HEK293 (cell line): Measurements from ENCODE around the gene EYA3.

Experiments used
- KLF9 ChIP-seq: fragments of 450-650 bp; formaldehyde crosslinking; IDR thresholded peaks from 2 replicates; pipeline ENCODE4 v1.5.1; 2016; ENCODE audit warnings: missing biosample characterization, missing genetic modification characterization, low read depth
- MYNN ChIP-seq: fragments of 450-650 bp; formaldehyde crosslinking; IDR thresholded peaks from 2 replicates; pipeline ENCODE4 v1.5.1; 2016; ENCODE audit warnings: missing biosample characterization, missing genetic modification characterization, borderline replicate concordance
- ZFP69B ChIP-seq: fragments of 450-650 bp; formaldehyde crosslinking; IDR thresholded peaks from 2 replicates; pipeline ENCODE4 v1.5.1; 2016; ENCODE audit warnings: missing biosample characterization, missing genetic modification characterization
- ZNF175 ChIP-seq: fragments of 450-650 bp; formaldehyde crosslinking; IDR thresholded peaks from 2 replicates; pipeline ENCODE4 v1.5.1; 2016; ENCODE audit warnings: missing biosample characterization, missing genetic modification characterization
- ZNF23 ChIP-seq: fragments of 450-650 bp; formaldehyde crosslinking; IDR thresholded peaks from 2 replicates; pipeline ENCODE4 v1.5.1; 2016; ENCODE audit warnings: missing biosample characterization, missing genetic modification characterization, borderline replicate concordance
- ZNF366 ChIP-seq: fragments of 450-650 bp; formaldehyde crosslinking; conservative IDR thresholded peaks from 2 replicates; pipeline ENCODE4 v1.5.1; 2016; ENCODE audit warnings: missing biosample characterization, missing genetic modification characterization
- ZNF433 ChIP-seq: fragments of 450-650 bp; formaldehyde crosslinking; IDR thresholded peaks from 2 replicates; pipeline ENCODE4 v1.5.1; 2016; ENCODE audit warnings: missing biosample characterization, missing genetic modification characterization, low read depth
- ZNF558 ChIP-seq: fragments of 450-650 bp; formaldehyde crosslinking; IDR thresholded peaks from 2 replicates; pipeline ENCODE4 v1.5.1; 2016; ENCODE audit warnings: missing biosample characterization, missing genetic modification characterization
- ZNF561 ChIP-seq: fragments of 450-650 bp; IDR thresholded peaks from 2 replicates; pipeline ENCODE4 v1.5.1; 2018; ENCODE audit warnings: missing biosample characterization, missing genetic modification characterization, borderline replicate concordance
- ZNF785 ChIP-seq: fragments of 450-650 bp; formaldehyde crosslinking; IDR thresholded peaks from 2 replicates; pipeline ENCODE4 v1.5.1; 2016; ENCODE audit warnings: missing biosample characterization, missing genetic modification characterization
- TF ChIP-seq, protein P1 (sequence below): fragments of 450-650 bp; formaldehyde crosslinking; IDR thresholded peaks from 2 replicates; pipeline ENCODE4 v1.5.1; 2016; ENCODE audit warnings: missing biosample characterization, missing genetic modification characterization
- TF ChIP-seq, protein P2 (sequence below): fragments of 450-650 bp; formaldehyde crosslinking; IDR thresholded peaks from 2 replicates; pipeline ENCODE4 v1.5.1; 2016; ENCODE audit warnings: missing biosample characterization, missing genetic modification characterization

DNA sequence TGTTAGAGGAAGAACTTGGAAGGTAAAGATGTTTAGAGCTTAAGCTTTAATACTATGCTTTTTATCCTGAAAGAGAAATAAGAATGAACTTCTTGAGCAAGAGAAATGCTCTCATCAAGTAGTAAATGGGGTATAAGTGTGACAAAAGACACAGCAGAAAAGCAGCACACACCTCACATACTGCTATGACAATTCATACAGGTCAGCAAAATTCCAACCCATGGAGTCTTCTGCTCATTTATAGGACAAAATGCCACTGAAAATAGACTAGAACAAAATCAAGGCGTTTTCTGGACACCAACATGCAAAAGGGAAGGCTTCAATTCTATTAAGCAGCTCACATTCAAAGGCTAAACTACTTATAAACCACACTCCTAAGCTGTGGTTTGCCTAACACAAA, 61.2 kb downstream of the EYA3 start:
- TF ChIP-seq, protein P1, sequence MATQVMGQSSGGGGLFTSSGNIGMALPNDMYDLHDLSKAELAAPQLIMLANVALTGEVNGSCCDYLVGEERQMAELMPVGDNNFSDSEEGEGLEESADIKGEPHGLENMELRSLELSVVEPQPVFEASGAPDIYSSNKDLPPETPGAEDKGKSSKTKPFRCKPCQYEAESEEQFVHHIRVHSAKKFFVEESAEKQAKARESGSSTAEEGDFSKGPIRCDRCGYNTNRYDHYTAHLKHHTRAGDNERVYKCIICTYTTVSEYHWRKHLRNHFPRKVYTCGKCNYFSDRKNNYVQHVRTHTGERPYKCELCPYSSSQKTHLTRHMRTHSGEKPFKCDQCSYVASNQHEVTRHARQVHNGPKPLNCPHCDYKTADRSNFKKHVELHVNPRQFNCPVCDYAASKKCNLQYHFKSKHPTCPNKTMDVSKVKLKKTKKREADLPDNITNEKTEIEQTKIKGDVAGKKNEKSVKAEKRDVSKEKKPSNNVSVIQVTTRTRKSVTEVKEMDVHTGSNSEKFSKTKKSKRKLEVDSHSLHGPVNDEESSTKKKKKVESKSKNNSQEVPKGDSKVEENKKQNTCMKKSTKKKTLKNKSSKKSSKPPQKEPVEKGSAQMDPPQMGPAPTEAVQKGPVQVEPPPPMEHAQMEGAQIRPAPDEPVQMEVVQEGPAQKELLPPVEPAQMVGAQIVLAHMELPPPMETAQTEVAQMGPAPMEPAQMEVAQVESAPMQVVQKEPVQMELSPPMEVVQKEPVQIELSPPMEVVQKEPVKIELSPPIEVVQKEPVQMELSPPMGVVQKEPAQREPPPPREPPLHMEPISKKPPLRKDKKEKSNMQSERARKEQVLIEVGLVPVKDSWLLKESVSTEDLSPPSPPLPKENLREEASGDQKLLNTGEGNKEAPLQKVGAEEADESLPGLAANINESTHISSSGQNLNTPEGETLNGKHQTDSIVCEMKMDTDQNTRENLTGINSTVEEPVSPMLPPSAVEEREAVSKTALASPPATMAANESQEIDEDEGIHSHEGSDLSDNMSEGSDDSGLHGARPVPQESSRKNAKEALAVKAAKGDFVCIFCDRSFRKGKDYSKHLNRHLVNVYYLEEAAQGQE (tag by site-specific recombination) = no peak
- TF ChIP-seq, protein P2, sequence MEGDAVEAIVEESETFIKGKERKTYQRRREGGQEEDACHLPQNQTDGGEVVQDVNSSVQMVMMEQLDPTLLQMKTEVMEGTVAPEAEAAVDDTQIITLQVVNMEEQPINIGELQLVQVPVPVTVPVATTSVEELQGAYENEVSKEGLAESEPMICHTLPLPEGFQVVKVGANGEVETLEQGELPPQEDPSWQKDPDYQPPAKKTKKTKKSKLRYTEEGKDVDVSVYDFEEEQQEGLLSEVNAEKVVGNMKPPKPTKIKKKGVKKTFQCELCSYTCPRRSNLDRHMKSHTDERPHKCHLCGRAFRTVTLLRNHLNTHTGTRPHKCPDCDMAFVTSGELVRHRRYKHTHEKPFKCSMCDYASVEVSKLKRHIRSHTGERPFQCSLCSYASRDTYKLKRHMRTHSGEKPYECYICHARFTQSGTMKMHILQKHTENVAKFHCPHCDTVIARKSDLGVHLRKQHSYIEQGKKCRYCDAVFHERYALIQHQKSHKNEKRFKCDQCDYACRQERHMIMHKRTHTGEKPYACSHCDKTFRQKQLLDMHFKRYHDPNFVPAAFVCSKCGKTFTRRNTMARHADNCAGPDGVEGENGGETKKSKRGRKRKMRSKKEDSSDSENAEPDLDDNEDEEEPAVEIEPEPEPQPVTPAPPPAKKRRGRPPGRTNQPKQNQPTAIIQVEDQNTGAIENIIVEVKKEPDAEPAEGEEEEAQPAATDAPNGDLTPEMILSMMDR (tag by site-specific recombination) = no peak
- TF ChIP-seq ZNF23 (tag by site-specific recombination) (no peak), ZNF366 (tag by site-specific recombination) (no peak), ZNF785 (no peak), MYNN (tag by site-specific recombination) (no peak), KLF9 (tag by site-specific recombination) (no peak), ZNF175 (tag by site-specific recombination) (no peak), ZNF433 (no peak), ZNF558 (tag by site-specific recombination) (no peak), ZNF561 (tag by site-specific recombination) (no peak), ZFP69B (tag by site-specific recombination) (no peak)
